Head of caudate nucleus (tissue), 42 donors: ENCODE data around the gene SSX2IP.

Experiments
- DNase-seq, 42 donors: peaks; one replicate each; pipeline versions ENCODE4 v3.0.0 to v3.0.0-alpha.2; 2020 to 2021; ENCODE audit warnings: mixed read lengths in 7 of 42
- intact Hi-C: fragments of 100-400 bp; cut with DNase I; formaldehyde crosslinking; loops from one replicate; pipeline ENCODE4 v1.15.0; 2022

The SSX2IP gene

GRCh38 chr1:84711869-84712268 is 21.6 kb upstream of the SSX2IP start:
- intact Hi-C loops = no loop called here

DNA sequence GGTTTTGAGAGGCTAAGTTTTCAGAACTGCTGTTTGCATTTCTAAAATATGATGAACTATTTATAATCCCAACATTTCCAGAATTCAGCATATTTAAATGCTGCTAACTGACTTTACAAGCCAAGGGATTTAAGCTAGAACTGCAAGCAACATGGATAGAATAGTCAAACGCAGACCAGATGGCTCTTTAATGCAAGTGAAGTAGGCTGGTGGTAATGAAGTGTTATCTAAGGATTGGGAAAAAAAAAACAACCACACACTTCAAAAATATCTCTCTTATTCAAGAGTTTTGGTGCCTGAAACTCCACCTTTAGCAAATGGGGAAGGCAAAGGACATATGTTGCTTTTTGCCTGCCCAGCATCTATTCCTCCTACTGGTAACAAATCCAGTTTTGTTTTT is 20.9 kb upstream of the SSX2IP start:
- DNase-seq = no peak
- intact Hi-C loops = no loop called here

More at GRCh38 chr1:84711869-84712268, 21.6 kb upstream of the SSX2IP start:
- DNase-seq = no peak

GRCh38 chr1:84709131-84709530 is 18.9 kb upstream of the SSX2IP start:
- intact Hi-C loops = no loop called here
- no peak for DNase-seq

DNA sequence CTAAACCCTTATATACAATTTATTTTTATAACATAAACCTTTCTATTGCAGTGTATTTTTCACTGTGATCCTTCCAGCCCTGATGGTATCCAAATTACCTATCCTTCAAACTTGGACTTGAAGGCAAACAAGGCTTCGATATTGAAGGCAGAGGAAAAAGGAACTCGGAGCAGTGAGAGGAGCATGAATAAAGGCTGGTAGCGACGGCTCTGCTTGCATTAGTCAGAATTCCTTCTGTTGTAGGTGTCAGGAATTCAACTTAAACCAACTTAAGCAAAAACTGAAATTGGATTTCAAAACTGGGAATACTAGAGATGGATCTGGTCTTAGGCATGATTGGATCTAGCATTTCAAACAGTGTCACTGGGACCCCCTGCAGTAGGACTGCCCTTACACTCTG is 17.8 kb upstream of the SSX2IP start:
- peak in 6 of 42 donors; percentile 10 to 56 (median 26) for DNase-seq
- intact Hi-C loops = no loop called here

DNA sequence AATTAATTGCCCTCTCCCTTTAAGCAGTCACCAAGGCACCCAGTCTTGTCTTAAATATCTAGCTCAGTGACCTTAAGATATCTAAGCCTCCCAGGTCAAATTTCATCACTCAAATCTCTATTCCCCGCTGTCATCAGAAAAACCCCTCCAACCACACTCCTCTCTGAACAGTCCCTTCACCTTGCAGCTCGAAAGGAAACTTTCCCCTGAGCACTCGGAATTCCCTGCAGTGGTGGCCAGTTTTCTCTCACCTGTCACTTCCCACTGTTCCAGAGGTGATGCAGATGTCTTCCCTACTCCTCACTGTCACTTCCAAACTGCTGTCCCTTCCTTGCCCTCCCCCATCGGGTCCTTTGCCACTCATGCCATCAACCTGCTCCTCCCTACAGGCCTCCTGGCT is 15.3 kb upstream of the SSX2IP start:
- no peak for DNase-seq
- intact Hi-C loops = no loop called here

DNA sequence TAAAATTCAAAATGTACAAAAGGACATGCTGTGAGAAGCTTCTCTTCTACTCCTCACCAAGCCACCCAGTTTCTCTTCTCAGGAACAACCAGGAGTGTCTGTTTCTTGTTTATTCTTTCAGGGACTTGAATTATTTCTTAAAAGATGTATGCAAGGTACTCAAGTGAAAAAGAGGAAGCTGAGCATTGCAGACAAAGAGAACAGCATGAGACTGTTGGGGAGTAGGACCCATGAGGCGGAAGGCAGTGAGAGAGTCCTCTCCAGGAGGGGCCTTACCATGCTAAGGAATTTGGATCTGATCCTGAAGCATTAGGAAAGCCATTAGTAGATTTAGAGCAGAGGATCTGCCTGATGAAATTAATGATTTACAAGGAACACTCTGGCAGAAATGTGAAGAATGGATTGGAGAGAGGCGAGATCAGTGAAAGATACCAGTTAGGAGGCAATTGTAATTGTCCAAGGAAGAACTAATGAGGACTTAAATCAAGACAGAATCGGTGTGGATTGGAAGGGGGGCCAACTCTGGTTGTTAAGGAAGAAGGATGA is 14.7 kb upstream of the SSX2IP start:
- intact Hi-C loops = no loop called here
- no peak for DNase-seq

DNA sequence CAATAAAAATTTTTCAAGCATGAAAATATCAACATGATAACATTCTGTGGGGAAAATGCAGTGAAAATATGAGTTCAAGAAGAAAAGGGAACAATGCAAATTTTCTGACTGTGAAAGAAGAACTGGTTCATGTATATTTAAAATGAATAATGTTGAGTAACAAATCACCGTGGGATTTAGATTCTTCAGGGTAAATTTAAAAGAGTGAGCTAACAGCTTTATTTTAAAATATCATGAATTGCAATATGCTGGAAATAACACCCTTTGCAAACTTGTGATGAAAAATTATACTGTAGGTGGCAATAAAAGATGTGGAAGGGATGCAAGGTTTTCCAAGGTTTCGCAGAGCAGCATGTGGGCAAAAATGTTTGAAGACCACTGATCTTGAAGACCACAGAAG is 13.2 kb upstream of the SSX2IP start:
- no peak for DNase-seq
- intact Hi-C loops = no loop called here

DNA sequence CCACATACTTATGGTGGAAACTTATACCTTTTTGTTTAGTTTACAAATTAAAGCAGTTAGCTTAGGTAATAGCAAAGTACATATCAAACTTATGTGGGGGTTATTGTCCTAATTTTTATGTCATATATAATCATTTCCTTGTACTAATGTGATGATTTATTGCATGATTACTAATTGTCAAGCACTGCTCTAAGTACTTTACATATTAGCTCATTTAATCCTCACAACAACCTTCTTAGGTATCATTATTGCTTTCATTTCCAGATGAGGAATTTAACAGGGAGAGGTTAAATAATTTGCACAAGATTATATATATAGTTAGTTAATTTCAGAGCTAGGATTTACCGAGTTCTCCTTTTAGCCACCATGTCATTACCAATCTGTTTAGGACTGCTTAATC is 11.9 kb upstream of the SSX2IP start:
- no peak for DNase-seq
- intact Hi-C loops = no loop called here

DNA sequence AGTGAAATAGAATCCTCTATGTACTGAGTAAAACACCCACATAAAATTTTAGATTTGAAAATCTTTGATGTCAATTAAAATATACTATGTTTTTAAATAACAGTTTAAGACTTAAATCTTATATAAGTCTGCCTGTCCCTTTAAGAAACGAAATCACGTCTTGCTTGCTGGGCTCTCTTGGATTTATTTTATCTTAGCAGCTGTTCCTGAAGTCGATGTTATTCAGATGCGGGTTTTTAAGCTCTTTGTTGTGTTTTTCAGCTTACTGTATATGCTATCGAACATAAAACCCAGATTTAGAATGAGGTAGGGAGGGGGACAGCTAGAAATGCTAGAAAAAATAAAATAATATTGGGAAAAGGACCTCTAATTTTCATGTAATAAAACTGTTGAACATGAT is 11.1 kb upstream of the SSX2IP start:
- intact Hi-C loops = no loop called here
- DNase-seq = no peak

- DNase-seq = no peak
- intact Hi-C loops = no loop called here
Measured at GRCh38 chr1:84700070-84700469, 9.8 kb upstream of the SSX2IP start.

DNA sequence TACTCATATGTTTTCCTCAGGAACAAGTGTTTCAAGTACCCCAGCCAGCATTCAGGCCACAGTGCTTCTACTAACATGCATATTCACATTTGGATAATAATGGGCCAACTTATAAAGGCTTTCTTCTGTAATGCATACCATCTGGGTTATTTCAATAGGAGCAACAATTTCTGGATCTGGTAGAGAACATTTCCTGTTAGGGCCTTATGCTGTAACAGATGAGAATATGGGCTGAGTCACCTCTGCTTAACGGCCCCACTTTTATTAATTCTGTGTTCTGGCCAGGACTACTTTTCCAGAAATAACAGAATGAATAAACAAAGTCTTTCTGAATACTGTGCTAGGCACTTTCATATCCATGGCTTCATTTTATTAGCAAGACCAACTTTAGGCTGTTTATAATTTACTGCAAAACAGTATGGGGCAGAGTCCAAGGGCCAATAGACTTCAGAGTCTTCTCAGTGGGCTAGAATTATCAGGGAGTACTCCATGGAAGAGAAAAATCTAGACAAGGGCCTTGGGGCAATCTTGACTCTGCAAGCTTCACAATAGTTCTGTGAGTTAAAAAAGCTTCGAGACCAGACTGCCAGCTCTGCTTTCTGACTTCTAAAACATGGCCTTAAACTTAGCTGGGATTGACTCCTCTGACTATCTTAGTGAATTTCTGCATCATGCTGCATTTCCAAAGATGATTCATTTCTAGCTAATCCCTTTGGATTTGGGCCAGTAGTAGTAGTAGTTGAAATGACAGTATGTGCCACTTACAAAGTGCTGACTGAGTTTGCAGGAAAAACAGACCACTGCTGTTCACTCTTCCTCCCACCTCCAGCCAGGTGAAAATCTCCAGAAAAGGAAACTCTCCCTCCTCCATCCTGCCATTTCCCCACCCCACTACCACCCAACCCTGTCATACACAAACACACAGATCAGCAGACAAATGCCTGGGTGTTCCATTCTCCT is 8.2 kb upstream of the SSX2IP start:
- intact Hi-C loops = no loop called here
- peak in 15 of 42 donors; percentile 10 to 75 (median 39) for DNase-seq

GRCh38 chr1:84693785-84694184 is 3.5 kb upstream of the SSX2IP start:
- DNase-seq = no peak
- intact Hi-C loops = no loop called here

DNA sequence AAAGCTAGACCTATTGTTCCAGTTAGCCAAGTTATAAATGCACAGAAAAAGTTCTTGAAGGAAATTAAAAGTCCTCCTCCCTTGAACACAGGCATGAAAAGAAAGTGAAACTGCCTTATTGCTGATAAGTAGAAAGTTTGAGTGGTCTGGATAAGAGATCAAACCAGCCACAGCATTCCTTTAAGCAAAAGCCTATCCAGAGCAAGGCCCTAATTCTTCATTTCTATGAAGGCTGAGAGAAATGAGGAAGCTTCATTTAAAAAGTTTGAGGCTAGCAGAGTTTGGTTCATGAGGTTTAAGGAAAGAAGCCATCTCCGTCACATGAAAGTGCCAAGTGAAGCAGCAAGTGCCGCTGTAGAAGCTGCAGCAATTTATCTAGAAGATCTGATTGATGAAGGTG is 2.7 kb upstream of the SSX2IP start:
- no peak for DNase-seq
- intact Hi-C loops = no loop called here

- intact Hi-C loops = no loop called here
- no peak for DNase-seq
Measured at GRCh38 chr1:84692391-84692790, 2.1 kb upstream of the SSX2IP start.

- peak in 4 of 42 donors; percentile 18 to 46 (median 21) for DNase-seq
- intact Hi-C loops = no loop called here
Measured at GRCh38 chr1:84691122-84691783, 992 bp upstream of the SSX2IP start.

DNA sequence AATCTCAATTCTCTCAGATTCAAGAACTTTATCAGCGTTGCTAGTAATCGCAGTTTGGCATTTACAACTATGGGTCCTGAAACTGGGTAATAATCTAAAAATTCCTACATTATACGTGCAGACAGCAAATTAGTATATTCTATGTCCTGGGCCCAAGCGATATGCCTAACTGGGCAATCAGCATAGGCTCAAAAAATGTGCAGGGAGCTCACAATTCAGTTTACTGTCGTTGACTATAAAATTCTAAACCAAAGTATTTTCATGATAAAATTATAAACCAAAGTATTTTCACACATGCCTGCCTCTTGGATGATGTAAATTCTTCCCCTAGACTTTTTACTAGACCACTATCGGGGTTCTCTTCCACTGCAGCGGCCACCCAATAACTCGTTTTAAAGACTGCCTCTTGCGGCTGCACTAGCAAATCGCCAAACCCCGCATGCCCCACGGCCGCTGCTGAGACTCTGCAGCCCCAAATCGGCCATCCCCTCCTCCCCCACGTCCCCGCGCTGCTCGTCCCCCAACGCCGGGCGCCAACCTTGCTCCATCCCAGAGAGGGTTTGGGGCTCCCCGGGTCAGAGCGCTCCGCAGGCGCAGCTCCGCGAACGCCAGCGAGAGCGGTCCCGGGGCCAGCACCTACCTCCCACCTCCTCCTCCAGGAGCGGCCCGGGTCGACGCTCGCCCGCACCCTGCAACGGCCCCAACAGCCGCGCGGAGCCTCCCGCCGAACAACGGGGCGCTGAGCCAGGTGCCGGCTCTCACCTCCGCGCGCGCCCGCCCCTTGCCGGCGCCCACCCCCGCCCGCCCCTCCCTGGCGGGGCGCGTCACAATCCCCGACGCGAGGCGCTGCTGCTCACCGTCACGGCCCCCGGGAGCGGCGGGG is 506 bp downstream of the SSX2IP start:
- peak; percentile 45 to 90 (median 73) for DNase-seq
- intact Hi-C loops = loop anchor here (5.0 kb wide), 1 partner anchor 182 kb away; the partner anchor contains the start of genes GNG5 and SPATA1

DNA sequence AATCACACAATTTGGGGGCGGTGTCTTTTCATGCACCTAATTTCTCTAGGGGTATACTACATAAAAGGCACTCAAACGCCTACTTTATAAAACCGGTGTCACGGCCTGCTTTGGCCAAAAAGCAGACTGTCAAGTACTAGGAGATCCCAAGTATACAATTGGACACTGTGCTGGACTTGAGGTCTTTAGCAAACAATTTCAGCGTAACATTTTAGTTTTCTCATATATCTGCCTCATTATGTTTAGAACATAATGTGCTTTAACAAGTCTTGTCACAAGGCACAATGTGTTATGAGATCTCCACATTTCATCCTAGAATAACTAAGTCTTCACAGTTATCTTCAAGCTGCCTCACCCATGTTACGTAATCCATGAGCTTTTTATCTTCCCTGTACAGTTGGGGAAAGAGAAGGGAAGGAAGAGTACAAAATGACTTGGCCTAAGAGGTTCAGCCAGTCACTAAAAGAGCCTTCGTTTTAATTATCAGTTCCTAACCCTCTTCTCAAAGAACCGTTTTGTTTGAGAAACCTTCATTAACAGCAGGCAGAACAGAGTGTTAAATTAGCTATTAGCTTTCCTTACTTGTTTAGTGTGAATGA is 1.7 kb downstream of the SSX2IP start:
- DNase-seq = peak in 2 of 42 donors; percentile 29 to 48
- intact Hi-C loops = loop anchor here (5.0 kb wide), 1 partner anchor 181 kb away; the partner anchor contains the start of genes GNG5 and SPATA1

DNA sequence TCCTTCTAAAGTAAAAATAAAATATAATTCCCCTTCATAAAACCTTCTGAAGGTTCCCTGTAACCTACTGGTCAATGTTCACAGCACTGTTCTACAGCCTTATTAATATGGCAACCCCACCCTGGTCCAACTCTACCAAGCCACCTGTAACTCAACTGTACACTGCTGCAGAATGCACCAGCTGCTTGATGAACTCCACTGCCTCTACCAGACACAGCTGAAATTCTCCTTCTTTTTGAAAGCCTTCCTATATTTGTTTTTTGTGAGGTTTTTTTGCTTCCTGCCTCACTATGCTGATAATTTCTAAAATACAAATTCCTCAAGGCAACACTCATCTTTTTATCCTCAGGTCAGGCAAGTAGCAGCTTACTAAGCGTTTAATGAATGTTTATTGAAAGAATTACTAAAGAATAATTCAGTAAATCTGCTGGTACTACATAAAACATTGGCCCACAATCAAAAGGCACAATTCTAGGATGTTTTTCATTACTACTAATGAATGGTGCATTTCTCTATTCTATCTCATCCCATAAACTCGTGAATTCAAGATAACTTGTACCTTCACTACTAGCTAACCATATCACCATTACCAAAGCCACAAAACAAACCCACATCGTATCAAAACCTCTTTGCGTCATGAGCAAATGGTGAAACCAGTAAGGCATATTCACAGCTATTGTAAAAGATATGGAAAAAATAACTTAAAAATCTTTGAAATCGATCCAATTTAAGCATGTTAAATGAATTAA is 2.4 kb downstream of the SSX2IP start:
- no peak for DNase-seq
- intact Hi-C loops = loop anchor here (5.0 kb wide), 1 partner anchor 181 kb away; the partner anchor contains the start of genes GNG5 and SPATA1
